Thyroid gland (tissue), 4 donors: Measurements from ENCODE around the gene PSMD1.

Source experiments
- CTCF ChIP-seq, 6 experiments: fragments of 200-600 bp in 3 of 6; fragments of 450-650 bp in 3 of 6; sonication (generic) in 3 of 6; IDR thresholded peaks; one replicate each; pipeline ENCODE4 v1.5.1; 2016 to 2019; ENCODE audit warnings: antibody characterized with exemption in 6 of 6, mild to moderate bottlenecking in 2 of 6, inconsistent platforms in 1 of 6, moderate library complexity in 1 of 6
- POLR2A ChIP-seq, 2 donors: fragments of 450-650 bp; IDR thresholded peaks; one replicate each; pipeline ENCODE4 v1.6.1; 2017; ENCODE audit warnings: antibody characterized with exemption in 2 of 2, mild to moderate bottlenecking in 2 of 2, moderate library complexity in 1 of 2

DNA sequence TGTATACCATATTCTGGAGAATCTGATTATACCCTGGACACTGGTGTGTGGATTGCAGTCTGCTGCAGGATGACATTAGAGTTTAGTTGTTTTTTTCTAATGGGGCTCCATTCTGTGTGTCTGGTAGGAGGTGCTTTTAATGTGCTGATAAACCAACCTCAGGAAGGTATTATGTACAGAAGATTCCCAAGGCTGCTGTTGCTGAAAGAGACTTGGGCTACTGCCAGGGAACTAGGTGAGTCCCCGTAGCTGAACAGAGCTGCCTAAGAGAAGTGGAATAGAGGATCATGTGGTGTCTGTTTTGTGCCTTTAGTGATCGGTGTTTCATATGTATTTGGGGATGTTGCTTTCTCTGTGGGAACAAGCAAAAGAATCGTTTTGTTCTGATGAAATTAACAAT lies 44.2 kb upstream of the PSMD1 start:
- no peak for TF ChIP-seq CTCF (IDR thresholded peaks at IDR 0.05)
- TF ChIP-seq POLR2A (IDR thresholded peaks at IDR 0.05) = no peak
